HFF-Myc (cell line): ENCODE data around the gene FGFRL1.

Source experiments
- DNase-seq: peaks from one replicate; pipeline ENCODE4 v3.0.0-alpha.2; 2011; ENCODE audit warnings: low read depth; ENCODE audit errors: extremely low read depth
- H3K4me3 ChIP-seq: replicated peaks from 2 replicates; pipeline ENCODE4 v1.5.1; 2011; ENCODE audit warnings: low read depth, mild to moderate bottlenecking, control low read depth, low read length
- CTCF ChIP-seq: IDR thresholded peaks from 2 replicates; pipeline ENCODE4 v1.5.1; 2012; ENCODE audit warnings: mild to moderate bottlenecking, low read depth, low read length, control low read depth; ENCODE audit errors: missing control alignments

FGFRL1 gene

GRCh38 chr4:1072830-1073446, 61.5 kb downstream of the FGFRL1 start:
- DNase-seq = peak; percentile 25
- TF ChIP-seq CTCF = peak; percentile 74
- no peak overlapping the region for H3K4me3 ChIP-seq

- TF ChIP-seq CTCF = no peak
- DNase-seq = no peak
- no peak overlapping the region for H3K4me3 ChIP-seq
These were observed 62.7 kb downstream of the FGFRL1 start for GRCh38 chr4:1074077-1074476.

GRCh38 chr4:1075225-1075624, 63.8 kb downstream of the FGFRL1 start:
- DNase-seq = no peak
- no peak overlapping the region for H3K4me3 ChIP-seq
- TF ChIP-seq CTCF = no peak

- no peak overlapping the region for H3K4me3 ChIP-seq
- no peak for DNase-seq
- TF ChIP-seq CTCF = no peak
These were observed 64.6 kb downstream of the FGFRL1 start for GRCh38 chr4:1075809-1076699.
